DOHH2 (cell line): ENCODE data around the gene TTYH1.

ENCODE experiments used
- H3F3A ChIP-seq: fragments of 200-600 bp; sonication (generic), shearing (Covaris generic); 2 replicates; pipeline ENCODE4 v1.6.0; 2016; ENCODE audit warnings: antibody characterized with exemption, mild to moderate bottlenecking; ENCODE audit not compliant: control insufficient read depth, insufficient read depth
- H3K27ac ChIP-seq: fragments of 200-600 bp; sonication (generic); 2 replicates; pipeline ENCODE4 v1.5.1; 2014; ENCODE audit warnings: low read depth, mild to moderate bottlenecking, low read length, moderate library complexity
- H3K27me3 ChIP-seq: fragments of 200-600 bp; sonication (generic); 2 replicates; pipeline ENCODE4 v1.6.1; 2014; ENCODE audit warnings: mild to moderate bottlenecking, low read length, mixed read lengths; ENCODE audit not compliant: control insufficient read depth
- H3K36me3 ChIP-seq: fragments of 200-600 bp; sonication (generic); 2 replicates; pipeline ENCODE4 v1.6.1; 2014; ENCODE audit warnings: mild to moderate bottlenecking, low read length, moderate library complexity, mixed read lengths; ENCODE audit not compliant: control insufficient read depth
- H3K4me1 ChIP-seq: fragments of 200-600 bp; sonication (generic); 2 replicates; pipeline ENCODE4 v1.6.1; 2014; ENCODE audit warnings: mild to moderate bottlenecking, low read length, mixed read lengths; ENCODE audit not compliant: control insufficient read depth
- H3K4me2 ChIP-seq: fragments of 200-600 bp; sonication (generic); 2 replicates; pipeline ENCODE4 v1.6.0; 2014; ENCODE audit warnings: mild to moderate bottlenecking, low read length, moderate library complexity
- H3K4me3 ChIP-seq: fragments of 200-600 bp; sonication (generic); 2 replicates; pipeline ENCODE4 v1.5.1; 2014; ENCODE audit warnings: mild to moderate bottlenecking, low read length, mixed read lengths
- H3K79me2 ChIP-seq: fragments of 200-600 bp; sonication (generic); 2 replicates; pipeline ENCODE4 v1.6.1; 2014; ENCODE audit warnings: mild to moderate bottlenecking, low read length, mixed read lengths; ENCODE audit not compliant: control insufficient read depth
- H3K9me2 ChIP-seq: fragments of 200-600 bp; sonication (generic); replicated peaks from 2 replicates; pipeline ENCODE4 v1.6.1; 2014; ENCODE audit warnings: mild to moderate bottlenecking, low read length, mixed read lengths; ENCODE audit not compliant: control insufficient read depth
- H3K9me3 ChIP-seq: fragments of 200-600 bp; sonication (generic); 2 replicates; pipeline ENCODE4 v1.6.1; 2014; ENCODE audit warnings: antibody characterized with exemption, low read length, mixed read lengths; ENCODE audit not compliant: control insufficient read depth, insufficient read depth
- H4K20me1 ChIP-seq: fragments of 200-600 bp; sonication (generic); 2 replicates; pipeline ENCODE4 v1.6.0; 2014; ENCODE audit warnings: low read depth, mild to moderate bottlenecking, antibody characterized with exemption, low read length, moderate library complexity; ENCODE audit not compliant: control insufficient read depth, insufficient read depth
- CTCF ChIP-seq: fragments of 200-600 bp; sonication (generic); IDR thresholded peaks from one replicate; pipeline ENCODE4 v1.5.1; 2014; ENCODE audit warnings: antibody characterized with exemption, mild to moderate bottlenecking, low read depth, low read length; ENCODE audit not compliant: poor library complexity, severe bottlenecking
- EZH2phosphoT487 ChIP-seq: fragments of 200-600 bp; sonication (generic); IDR thresholded peaks from 2 replicates; pipeline ENCODE4 v1.6.1; 2017; ENCODE audit warnings: borderline replicate concordance, mild to moderate bottlenecking, antibody characterized with exemption, low read length, moderate library complexity, mixed read lengths

Gene TTYH1

GRCh38 chr19:54448040-54448773, 32.9 kb downstream of the TTYH1 start:
- Histone ChIP-seq H3F3A (no peaks in the 10 kb centered on the region), H3K36me3 (peaks cover 60% of the 10 kb centered on the region), H3K27ac (peak overlapping the region; percentile 70), H3K4me1 (peaks cover 24% of the 10 kb centered on the region), H3K9me3 (no peaks in the 10 kb centered on the region), H3K27me3 (no peaks in the 10 kb centered on the region), H3K9me2 (no peaks in the 10 kb centered on the region), H3K4me3 (peak overlapping the region; percentile 95), H3K4me2 (peak overlapping the region; percentile 81), H4K20me1 (peaks cover 33% of the 10 kb centered on the region), H3K79me2 (peaks cover 71% of the 10 kb centered on the region)
- TF ChIP-seq EZH2phosphoT487 (no peak), CTCF (no peak)

- Histone ChIP-seq H3K36me3 (peaks cover 65% of the 10 kb centered on the region), H3K4me1 (peaks cover 24% of the 10 kb centered on the region), H3K79me2 (peaks cover 79% of the 10 kb centered on the region), H4K20me1 (peaks cover 40% of the 10 kb centered on the region), H3K4me2 (peak within 1 kb of the TSS; percentile 81), H3K27me3 (no peaks in the 10 kb centered on the region), H3F3A (no peaks in the 10 kb centered on the region), H3K4me3 (peak within 1 kb of the TSS; percentile 95), H3K9me3 (no peaks in the 10 kb centered on the region), H3K27ac (peak within 1 kb of the TSS; percentile 70), H3K9me2 (no peaks in the 10 kb centered on the region)
- TF ChIP-seq CTCF (no peak), EZH2phosphoT487 (no peak)
These were observed 33.8 kb downstream of the TTYH1 start, which contains the start of gene LENG8 for GRCh38 chr19:54448774-54449700. LENG8 (plus strand) TSS chr19:54449199; CDS start chr19:54451345, 2,146 bp downstream.

- Histone ChIP-seq H4K20me1 (peaks cover 40% of the 10 kb centered on the region), H3K27me3 (no peaks in the 10 kb centered on the region), H3K79me2 (peaks cover 85% of the 10 kb centered on the region), H3K9me2 (no peaks in the 10 kb centered on the region), H3K36me3 (peaks cover 70% of the 10 kb centered on the region), H3F3A (no peaks in the 10 kb centered on the region), H3K4me1 (peaks cover 24% of the 10 kb centered on the region), H3K4me3 (peak overlapping the region; percentile 95), H3K9me3 (no peaks in the 10 kb centered on the region), H3K27ac (peak overlapping the region; percentile 70), H3K4me2 (peak overlapping the region; percentile 81)
- no peak for TF ChIP-seq EZH2phosphoT487
- no peak for TF ChIP-seq CTCF
These were observed 34.4 kb downstream of the TTYH1 start for GRCh38 chr19:54449701-54450069.
